ENCODE measurements around the gene HACD3.

Gene HACD3

DNA sequence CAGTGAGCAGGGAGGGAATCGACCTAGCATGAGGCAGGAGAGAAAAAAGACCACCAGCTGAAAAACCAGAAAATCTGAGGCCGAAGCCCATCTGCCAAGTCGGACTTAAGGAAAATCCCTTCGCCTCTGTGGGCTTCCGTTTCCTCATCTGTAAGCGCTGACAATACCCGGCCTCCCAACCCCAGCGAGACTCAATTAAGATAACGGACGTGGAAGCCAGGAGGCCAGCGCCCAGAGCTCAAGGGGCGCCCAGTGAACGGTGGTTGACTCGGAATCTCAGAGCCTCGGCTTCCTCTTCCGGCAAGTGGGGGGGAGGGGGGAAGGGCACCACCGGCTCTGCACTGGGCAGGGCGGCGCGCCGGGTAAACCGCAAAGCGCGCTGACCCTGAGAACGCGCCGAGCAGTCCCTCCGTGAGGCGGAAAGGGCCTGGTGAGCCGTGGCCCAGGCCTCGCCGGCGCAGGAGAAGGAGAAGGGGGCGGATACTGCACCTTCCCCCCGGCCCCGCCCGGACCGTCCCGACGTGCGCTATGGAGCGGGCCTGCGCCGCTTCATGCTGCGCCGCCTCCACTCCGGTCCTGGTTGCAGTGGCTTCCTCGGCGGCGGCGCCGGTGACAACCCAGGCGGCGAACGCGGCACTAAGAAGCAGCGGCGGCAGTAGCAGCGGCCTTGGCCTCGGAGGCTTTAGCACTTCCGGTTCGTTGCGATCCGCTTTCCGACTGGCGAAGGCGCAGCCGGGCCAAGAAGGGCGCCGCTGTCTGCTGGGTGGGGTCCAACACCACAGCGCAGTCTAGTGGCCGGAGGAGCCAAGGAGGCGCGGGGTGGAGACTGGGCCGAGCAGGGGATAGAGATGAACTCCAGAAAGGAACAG is 13.0 kb upstream of the HACD3 start, which contains the start of gene DPP8:
DPP8 (minus strand) TSS at position 693 of the 869 bp plus-strand sequence. CDS start 5,136 bp downstream, outside the sequence.
- peak; percentile 99 for TF ChIP-seq CTCF (conservative IDR thresholded peaks at IDR 0.05)
- TF ChIP-seq ZFX (IDR thresholded peaks at IDR 0.05): peak; percentile 94
- H3K27ac ChIP-seq: peak within 1 kb of the TSS; percentile 95

- TF ChIP-seq ZFX (IDR thresholded peaks at IDR 0.05) (no peak), CTCF (conservative IDR thresholded peaks at IDR 0.05) (no peak; the same call in none of the 2 replicates)
- peak overlapping the region; percentile 95 for H3K27ac ChIP-seq
Measured at GRCh38 chr15:65517866-65518207, 12.4 kb upstream of the HACD3 start.

GRCh38 chr15:65518633-65519285 is 11.5 kb upstream of the HACD3 start:
- TF ChIP-seq CTCF (conservative IDR thresholded peaks at IDR 0.05) (no peak), ZFX (IDR thresholded peaks at IDR 0.05) (no peak)
- H3K27ac ChIP-seq: no peak overlapping the region

GRCh38 chr15:65521350-65521749 is 8.9 kb upstream of the HACD3 start:
- no peak for TF ChIP-seq ZFX (IDR thresholded peaks at IDR 0.05)
- TF ChIP-seq CTCF (conservative IDR thresholded peaks at IDR 0.05): no peak
- no peak overlapping the region for H3K27ac ChIP-seq

DNA sequence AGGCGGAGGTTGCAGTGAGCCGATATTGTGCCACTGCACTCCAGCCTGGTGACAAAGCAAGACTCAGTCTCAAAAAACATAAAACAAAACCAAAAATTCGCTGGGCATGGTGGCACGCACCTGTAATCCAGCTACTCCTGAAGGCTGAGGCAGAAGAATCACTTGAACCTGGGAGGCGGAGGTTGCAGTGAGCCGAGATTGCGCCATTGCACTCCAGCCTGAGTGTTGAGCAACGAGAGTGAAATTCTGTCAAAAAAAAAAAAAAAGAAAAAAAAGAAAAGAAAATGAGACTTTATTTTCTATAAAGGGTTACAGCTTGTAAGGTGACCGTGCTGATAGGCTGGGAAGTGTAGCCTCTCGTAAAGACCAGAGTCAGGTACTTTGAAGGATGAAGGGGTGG is 6.0 kb upstream of the HACD3 start:
- H3K27ac ChIP-seq: no peak overlapping the region
- TF ChIP-seq ZFX (IDR thresholded peaks at IDR 0.05) (no peak), CTCF (conservative IDR thresholded peaks at IDR 0.05) (no peak)

- H3K27ac ChIP-seq: no peak overlapping the region; the same call in 1 of the 2 replicates
Measured at GRCh38 chr15:65525622-65526021, 4.6 kb upstream of the HACD3 start.

More at GRCh38 chr15:65525622-65526021, 4.6 kb upstream of the HACD3 start:
- TF ChIP-seq CTCF (conservative IDR thresholded peaks at IDR 0.05) (no peak), ZFX (IDR thresholded peaks at IDR 0.05) (no peak)

Measured in C4-2B (cell line).